Muscle layer of duodenum (tissue), 2 donors: ENCODE data around the gene HEATR9.

Experiments used
- H3K27ac ChIP-seq: one replicate; pipeline ENCODE4 v1.7.0; 2013; ENCODE audit warnings: mild to moderate bottlenecking, low read length
- H3K27me3 ChIP-seq: one replicate; pipeline ENCODE4 v1.7.0; 2013; ENCODE audit warnings: low read depth, mild to moderate bottlenecking, control low read depth, low read length
- H3K36me3 ChIP-seq, 2 donors: one replicate each; pipeline ENCODE4 v1.7.0; 2013; ENCODE audit warnings: low read length in 2 of 2, control low read depth in 1 of 2, mild to moderate bottlenecking in 1 of 2; ENCODE audit not compliant: insufficient read depth in 2 of 2, control insufficient read depth in 1 of 2
- H3K4me1 ChIP-seq, 2 donors: one replicate each; pipeline ENCODE4 v1.7.0; 2013; ENCODE audit warnings: low read length in 2 of 2, mild to moderate bottlenecking in 2 of 2, control low read depth in 1 of 2, moderate library complexity in 1 of 2; ENCODE audit not compliant: insufficient read depth in 2 of 2, control insufficient read depth in 1 of 2
- H3K4me3 ChIP-seq, 2 donors: one replicate each; pipeline ENCODE4 v1.7.0; 2013; ENCODE audit warnings: low read length in 2 of 2, low read depth in 1 of 2, mild to moderate bottlenecking in 1 of 2
- H3K9me3 ChIP-seq, 2 donors: one replicate each; pipeline ENCODE4 v1.7.0; 2013; ENCODE audit warnings: low read length in 2 of 2, control low read depth in 1 of 2, mild to moderate bottlenecking in 1 of 2; ENCODE audit not compliant: control insufficient read depth in 1 of 2
- donor health status: healthy.

The HEATR9 gene, protein sequence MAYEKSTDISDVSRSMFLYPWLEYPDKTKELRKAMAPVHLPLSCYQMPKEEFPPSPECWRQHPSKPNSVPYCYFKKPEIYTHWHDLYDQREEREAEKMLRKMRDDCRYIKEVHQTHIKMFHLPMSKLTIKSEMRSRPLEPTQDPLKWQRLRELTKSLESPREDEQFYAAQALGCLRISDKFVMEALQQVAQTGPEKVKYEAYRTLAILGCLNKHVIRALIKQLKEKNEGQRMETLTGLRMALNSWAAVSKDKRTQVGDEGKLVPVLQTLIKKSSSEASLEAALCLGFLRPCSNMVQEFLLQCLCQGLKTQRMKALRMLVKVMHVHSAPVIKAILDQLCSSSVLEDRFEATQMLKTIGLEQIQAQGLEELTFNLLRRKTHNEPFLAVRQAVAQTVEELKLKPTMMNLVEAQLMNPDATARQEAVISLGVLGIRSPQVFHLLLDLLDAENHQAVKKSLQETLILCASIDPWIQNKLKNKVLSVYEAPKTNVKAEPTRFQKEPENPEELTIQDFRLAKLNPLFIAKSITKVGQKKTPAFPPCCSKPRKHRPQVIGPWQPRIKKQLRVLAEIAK

DNA sequence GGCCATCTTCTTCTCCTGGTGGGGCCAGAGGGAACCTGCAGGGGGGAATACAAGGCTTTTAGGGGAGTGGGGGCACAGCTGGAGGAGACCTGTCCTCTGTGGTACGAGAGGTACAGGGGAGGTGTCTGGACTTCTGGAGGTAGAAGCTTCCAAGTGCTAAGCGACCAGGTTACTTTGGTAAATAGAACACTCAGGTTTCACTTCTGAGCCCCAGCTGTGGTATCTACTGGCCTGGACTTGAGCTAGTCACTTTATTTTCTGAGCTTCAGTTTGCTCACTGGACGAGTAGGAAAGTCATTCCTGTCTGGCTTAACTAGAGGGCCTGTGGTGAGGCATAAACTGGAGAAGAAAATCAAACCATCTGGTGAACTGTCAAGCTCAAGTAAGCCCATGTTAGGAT lies at the start of gene HEATR9:
Gene HEATR9, minus strand, starts transcription at position 155 of the 400 bp plus-strand sequence. Its CDS starts 149 bp downstream, at position 6.
- Histone ChIP-seq H3K9me3 (no peaks in the 10 kb centered on the region), H3K27me3 (no peaks in the 10 kb centered on the region), H3K36me3 (no peaks in the 10 kb centered on the region), H3K27ac (no peak within 1 kb of the TSS), H3K4me1 (peaks cover 0 to 4% of the 10 kb centered on the region in 2 donors), H3K4me3 (no peak within 1 kb of the TSS)

DNA sequence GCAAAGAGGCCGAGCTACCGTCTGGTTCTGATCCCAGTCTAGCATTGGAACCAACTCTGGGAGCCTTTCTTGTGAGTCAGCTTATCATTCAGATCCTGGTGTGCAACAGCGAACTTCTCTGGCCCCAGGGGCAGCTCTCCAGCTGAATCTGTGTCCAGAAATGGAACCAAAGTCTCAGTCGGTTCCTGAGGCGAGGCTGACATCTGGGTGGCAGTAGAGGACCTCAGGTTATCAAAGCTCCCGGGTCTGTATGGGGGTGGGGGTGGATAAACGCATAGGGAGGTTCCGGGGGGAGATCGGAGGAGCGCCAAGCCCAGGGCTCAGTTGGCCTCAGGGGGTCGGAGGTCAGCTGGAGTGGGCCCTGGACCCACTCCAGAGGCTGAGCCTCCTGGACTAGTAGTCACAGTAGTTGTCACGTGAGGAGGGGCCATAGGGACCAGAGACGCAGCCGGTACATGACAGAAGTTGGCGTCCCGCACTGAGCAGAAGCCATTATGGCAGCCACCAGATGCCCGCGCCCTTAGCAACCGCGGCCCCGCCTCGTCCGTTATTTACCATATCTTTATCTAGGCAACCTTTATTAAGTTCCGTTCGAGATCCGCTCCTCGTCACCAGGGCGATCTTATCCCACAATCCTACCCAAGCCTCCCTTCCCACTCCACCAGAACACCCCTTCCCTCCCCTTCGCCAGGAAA lies 49.0 kb upstream of the HEATR9 start:
- no peaks in the 10 kb centered on the region for H3K36me3 ChIP-seq
- no peak overlapping the region for H3K4me3 ChIP-seq
- H3K27ac ChIP-seq: no peak overlapping the region
- H3K9me3 ChIP-seq: no peaks in the 10 kb centered on the region
- H3K4me1 ChIP-seq: no peaks in the 10 kb centered on the region
- H3K27me3 ChIP-seq: no peaks in the 10 kb centered on the region

DNA sequence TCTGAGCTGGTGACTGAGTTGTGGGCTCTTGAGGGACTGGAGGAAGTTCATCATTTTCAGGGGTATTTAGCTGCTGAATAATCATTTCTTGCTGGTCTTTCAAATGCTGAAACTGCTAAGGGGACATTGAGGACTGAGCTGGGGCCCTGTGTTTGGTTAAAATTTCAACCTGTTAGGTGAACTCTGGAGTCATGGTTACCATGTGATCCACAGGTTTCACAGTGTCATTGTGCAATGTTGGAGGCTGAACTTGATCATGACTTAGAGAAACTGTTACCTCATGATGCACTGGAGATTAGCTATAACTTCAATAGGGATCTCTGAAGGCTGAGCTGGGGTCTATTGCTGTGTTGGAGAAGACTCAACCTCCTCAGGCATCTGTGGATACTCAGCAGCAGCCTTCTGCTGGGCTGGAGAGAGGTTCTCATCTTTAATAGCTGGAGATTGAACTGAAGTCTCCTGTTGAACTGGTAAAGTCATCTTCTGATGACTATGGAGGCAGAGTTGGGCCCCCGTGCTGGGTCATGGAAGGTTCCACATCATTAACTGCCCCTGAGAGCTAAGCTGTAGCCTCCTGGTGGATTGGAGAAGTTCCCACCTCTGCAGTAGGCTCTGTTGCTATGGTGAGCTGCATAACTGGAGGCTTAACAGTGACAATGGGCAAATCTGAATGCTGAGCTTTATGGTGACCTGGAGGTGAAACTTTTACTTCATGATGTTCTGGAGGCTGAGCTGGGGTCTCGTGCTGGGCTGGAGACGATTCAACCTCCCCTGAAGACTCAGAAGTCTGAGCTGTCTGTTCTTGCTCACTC lies 46.7 kb upstream of the HEATR9 start:
- no peak overlapping the region for H3K4me3 ChIP-seq
- no peaks in the 10 kb centered on the region for H3K27me3 ChIP-seq
- H3K27ac ChIP-seq: no peak overlapping the region
- no peaks in the 10 kb centered on the region for H3K9me3 ChIP-seq
- H3K4me1 ChIP-seq: no peaks in the 10 kb centered on the region
- H3K36me3 ChIP-seq: no peaks in the 10 kb centered on the region

DNA sequence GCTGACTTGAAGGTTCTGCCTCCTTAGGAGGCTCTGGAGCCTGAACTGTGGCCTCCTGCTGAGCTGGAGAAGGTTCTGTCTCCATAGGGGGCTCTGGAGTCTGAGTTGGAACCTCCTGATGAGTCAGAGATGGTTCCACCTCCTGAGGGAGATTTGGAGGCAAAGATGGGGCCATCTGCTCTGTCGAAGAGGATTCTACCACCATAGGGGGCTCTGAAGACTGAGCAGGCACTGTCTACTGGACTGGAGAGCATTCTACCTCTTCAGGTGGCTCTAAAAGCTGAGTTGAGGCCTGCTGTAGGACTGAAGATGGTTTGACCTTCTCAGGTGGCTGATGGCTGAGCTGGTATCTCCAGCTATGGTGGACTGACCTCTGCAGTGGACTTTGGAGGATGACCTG lies 45.7 kb upstream of the HEATR9 start:
- Histone ChIP-seq H3K9me3 (no peaks in the 10 kb centered on the region), H3K4me1 (no peaks in the 10 kb centered on the region), H3K27me3 (no peaks in the 10 kb centered on the region), H3K36me3 (no peaks in the 10 kb centered on the region), H3K27ac (no peak overlapping the region), H3K4me3 (no peak overlapping the region)

DNA sequence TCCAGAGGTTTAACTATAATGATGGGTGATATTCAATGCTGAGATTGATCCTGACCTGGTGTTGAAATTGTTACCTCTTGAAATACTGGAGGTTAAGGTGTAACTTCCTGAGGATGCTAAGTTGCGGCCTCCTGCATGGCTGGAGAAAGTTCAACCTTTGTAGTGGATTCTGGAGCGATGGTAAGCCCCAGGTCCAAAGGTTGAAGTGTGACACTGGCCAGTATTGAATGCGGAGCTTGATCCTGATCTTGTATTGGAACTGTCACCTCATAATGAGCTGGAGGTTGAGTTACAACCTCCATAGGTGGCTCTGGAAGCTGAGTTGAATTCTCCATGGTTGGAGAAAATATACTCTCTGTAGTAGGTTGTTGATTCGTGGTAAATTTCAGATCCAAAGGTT lies 44.9 kb upstream of the HEATR9 start:
- Histone ChIP-seq H3K27me3 (no peaks in the 10 kb centered on the region), H3K36me3 (no peaks in the 10 kb centered on the region), H3K27ac (no peak overlapping the region), H3K9me3 (no peaks in the 10 kb centered on the region), H3K4me1 (no peaks in the 10 kb centered on the region), H3K4me3 (no peak overlapping the region)

DNA sequence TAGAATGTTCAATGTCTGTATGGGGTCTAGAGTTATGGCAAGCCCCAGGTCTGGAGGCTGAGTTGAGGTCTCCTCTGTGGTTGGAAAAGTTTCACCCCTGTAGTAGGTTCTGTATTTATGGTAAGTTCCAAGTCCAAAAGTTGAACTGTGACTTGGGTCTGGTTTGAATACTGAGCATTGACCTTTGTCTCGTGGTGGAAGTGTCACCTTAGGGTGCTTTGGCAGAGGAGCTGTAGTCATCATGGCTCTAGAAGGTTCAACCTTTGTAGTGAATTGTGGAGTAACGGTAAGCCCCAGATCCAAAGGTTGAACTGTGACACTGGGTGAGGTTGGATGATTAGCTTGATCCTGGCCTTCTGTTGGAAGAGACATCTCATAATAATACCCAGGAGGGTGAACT lies 44.3 kb upstream of the HEATR9 start:
- H3K4me3 ChIP-seq: no peak overlapping the region
- H3K27me3 ChIP-seq: no peaks in the 10 kb centered on the region
- no peak overlapping the region for H3K27ac ChIP-seq
- H3K9me3 ChIP-seq: no peaks in the 10 kb centered on the region
- no peaks in the 10 kb centered on the region for H3K36me3 ChIP-seq
- no peaks in the 10 kb centered on the region for H3K4me1 ChIP-seq

DNA sequence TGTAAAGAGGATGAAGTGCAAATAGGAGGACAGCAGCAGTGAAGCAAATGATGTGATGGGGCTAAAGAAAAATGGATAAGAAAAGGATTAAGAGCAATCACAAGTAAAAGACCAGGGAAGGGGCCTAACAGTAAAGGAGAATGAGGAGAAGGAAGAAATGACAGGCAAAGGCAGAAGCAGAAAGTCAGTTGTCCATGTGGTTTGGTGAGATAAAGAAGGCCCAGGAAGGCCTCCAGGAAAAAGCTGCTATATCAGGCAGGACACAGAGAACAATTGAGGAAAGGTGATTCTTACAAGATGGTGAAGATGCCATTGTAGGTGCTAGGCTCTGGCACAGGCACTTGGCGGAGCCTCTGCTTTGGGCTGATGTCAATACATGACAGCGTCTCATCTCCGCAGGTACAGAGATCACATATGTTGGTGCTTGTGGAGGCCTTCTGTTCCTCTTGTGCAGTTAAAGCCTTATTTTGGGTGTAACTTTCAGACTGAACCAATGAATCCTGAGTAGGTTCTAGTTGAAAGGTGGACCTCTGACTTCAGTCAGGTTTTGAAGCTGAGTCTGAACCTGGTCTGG lies 43.7 kb upstream of the HEATR9 start:
- H3K27ac ChIP-seq: no peak overlapping the region
- H3K27me3 ChIP-seq: no peaks in the 10 kb centered on the region
- H3K4me3 ChIP-seq: no peak overlapping the region
- H3K9me3 ChIP-seq: no peaks in the 10 kb centered on the region
- H3K4me1 ChIP-seq: no peaks in the 10 kb centered on the region
- no peaks in the 10 kb centered on the region for H3K36me3 ChIP-seq

DNA sequence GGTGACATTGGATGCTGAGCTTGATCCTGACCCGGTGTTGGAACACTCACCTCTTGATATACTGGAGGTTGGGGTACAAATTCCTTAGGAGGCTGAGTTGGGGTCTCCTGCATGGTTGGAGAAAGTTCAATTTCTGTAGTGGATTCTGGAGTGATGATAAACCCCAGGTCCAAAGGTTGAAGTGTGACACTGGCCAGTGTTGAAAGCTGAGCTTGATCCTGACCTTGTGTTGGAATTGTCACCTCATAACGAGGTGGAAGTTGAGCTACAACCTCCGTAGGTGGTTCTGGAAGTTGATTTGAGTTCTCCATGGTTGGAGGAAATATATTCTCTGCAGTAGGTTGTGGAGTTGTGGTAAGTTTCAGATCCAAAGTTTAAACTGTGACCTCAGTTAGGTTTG lies 40.7 kb upstream of the HEATR9 start:
- Histone ChIP-seq H3K4me3 (no peak overlapping the region), H3K27me3 (no peaks in the 10 kb centered on the region), H3K27ac (no peak overlapping the region), H3K36me3 (no peaks in the 10 kb centered on the region), H3K4me1 (no peaks in the 10 kb centered on the region), H3K9me3 (no peaks in the 10 kb centered on the region)

DNA sequence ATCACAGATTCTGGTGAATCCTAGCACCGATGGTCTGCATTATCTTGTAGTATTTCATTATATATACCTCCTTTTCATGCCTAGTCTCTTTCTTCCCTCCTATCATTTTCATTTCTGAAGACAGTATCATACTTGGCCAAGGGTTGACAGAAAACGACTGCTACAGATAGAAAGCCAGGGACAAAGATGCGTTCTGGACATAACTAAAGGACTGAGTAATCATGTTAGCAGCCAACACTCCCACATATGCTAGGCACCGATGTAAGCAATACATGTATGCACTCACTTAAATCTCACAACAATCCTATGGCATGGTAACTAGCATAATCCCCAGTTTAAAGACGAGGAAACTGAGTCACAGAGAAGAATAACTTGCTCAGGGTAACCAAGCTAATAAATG lies 39.0 kb upstream of the HEATR9 start:
- Histone ChIP-seq H3K9me3 (no peaks in the 10 kb centered on the region), H3K27me3 (no peaks in the 10 kb centered on the region), H3K4me3 (no peak overlapping the region), H3K4me1 (no peaks in the 10 kb centered on the region), H3K27ac (no peak overlapping the region), H3K36me3 (no peaks in the 10 kb centered on the region)

DNA sequence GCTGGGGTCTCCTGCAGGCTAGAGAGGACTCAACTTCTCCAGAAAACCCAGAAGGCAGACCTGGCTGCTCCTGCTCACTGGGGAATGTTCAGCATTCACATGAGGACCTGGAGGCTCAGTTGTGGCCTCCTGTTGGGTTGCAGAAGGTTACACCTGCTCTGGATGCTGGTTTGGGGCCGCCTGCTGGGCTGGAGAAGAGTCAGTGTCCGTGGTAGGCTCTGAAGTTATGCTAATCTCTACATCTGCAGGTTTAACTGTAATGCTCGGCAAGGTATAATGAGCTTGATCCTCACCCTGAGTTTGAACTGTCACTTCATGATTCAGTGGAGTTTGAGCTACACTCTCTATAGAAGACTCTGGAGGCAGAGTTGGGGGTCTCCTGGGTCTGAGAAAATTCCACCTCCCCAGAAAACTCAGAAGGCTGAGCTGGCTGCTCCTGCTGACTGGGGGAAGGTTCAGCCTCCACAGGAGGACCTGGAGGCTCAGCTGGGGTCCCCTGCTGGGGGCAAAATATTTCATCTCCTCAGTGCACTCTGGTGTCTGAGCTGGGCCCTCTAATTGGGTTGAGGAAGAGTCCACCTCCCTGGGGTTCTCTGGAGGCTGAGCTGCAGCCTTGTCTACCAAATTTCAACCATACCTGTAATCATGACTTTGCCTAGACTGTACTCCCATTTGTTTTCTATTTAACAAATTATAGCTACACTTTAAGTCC lies 38.4 kb upstream of the HEATR9 start:
- Histone ChIP-seq H3K36me3 (no peaks in the 10 kb centered on the region), H3K4me1 (no peaks in the 10 kb centered on the region), H3K9me3 (no peaks in the 10 kb centered on the region), H3K4me3 (no peak overlapping the region), H3K27me3 (no peaks in the 10 kb centered on the region), H3K27ac (no peak overlapping the region)
